ENCODE results near the gene CRY2.

DNA sequence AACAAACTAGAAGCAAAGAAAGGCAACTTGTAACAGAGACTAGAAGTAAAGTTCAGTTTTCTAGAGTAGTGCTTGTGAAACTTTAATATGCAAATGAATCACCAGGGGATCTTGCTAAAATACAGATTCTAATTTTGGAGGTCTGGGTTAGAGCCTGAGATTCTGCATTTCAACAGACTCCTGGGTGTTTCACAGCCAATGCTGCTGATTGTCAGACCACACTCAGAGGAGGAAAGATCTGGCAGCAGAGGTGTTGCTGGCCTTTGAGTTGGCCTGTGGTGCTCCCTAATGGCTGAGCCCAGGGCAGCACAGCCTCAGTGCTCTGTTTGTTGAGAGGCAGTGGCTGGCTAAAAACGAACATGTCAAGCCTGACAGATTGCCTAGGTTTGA, 5.4 kb downstream of the CRY2 start:
- TF ChIP-seq, protein P1, sequence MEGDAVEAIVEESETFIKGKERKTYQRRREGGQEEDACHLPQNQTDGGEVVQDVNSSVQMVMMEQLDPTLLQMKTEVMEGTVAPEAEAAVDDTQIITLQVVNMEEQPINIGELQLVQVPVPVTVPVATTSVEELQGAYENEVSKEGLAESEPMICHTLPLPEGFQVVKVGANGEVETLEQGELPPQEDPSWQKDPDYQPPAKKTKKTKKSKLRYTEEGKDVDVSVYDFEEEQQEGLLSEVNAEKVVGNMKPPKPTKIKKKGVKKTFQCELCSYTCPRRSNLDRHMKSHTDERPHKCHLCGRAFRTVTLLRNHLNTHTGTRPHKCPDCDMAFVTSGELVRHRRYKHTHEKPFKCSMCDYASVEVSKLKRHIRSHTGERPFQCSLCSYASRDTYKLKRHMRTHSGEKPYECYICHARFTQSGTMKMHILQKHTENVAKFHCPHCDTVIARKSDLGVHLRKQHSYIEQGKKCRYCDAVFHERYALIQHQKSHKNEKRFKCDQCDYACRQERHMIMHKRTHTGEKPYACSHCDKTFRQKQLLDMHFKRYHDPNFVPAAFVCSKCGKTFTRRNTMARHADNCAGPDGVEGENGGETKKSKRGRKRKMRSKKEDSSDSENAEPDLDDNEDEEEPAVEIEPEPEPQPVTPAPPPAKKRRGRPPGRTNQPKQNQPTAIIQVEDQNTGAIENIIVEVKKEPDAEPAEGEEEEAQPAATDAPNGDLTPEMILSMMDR (conservative IDR thresholded peaks at IDR 0.05 in 1 of 2, IDR thresholded peaks at IDR 0.05 in 1 of 2; ENCODE audit: low read depth in 1 of 2, low read length in 2 of 2), result no peak
- no peak for TF ChIP-seq EZH2 (IDR thresholded peaks at IDR 0.05; ENCODE audit: low read length, missing control alignments)

Data from fibroblast of lung (primary cell).